ENCODE measurements around the gene CHP2. TPM values are rescaled to one million over a fixed set of nuclear protein-coding genes. Genes with fewer than 3 reads are reported as not detected.
"Not testable (repeated sequence)": the region's sequence is repeated elsewhere in the genome, so short reads cannot be mapped to it uniquely, and the experiment has no call there.

The CHP2 gene
- total RNA-seq, 1 donor from 2014 or later, result not detected

DNA sequence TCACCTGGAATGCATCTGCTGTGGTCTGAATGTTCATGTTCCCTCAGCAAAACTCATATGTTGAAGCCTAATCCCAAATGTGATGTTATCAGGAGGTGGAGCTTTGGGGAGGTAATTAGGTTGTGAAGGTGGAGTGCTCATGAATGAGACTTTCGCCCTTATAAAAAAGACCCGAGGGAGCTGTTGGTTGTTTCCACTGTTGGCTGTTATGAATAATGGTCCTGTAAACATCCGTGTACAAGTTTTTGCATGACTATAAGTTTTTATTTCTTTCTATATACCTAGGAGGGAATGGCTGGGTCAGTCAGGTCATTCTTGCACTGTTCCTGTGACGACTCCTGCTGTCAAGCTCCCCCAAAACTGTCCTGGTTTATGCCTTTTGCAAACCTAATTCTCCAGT lies 9.6 kb upstream of the CHP2 start:
- no peak for DNase-seq (ENCODE audit: low spot score)

GRCh38 chr16:23748630-23749029 lies 6.2 kb upstream of the CHP2 start:
- no peak for DNase-seq (ENCODE audit: low spot score)

GRCh38 chr16:23751053-23751452 lies 3.8 kb upstream of the CHP2 start:
- DNase-seq (ENCODE audit: low spot score), result not testable (repeated sequence)

DNA sequence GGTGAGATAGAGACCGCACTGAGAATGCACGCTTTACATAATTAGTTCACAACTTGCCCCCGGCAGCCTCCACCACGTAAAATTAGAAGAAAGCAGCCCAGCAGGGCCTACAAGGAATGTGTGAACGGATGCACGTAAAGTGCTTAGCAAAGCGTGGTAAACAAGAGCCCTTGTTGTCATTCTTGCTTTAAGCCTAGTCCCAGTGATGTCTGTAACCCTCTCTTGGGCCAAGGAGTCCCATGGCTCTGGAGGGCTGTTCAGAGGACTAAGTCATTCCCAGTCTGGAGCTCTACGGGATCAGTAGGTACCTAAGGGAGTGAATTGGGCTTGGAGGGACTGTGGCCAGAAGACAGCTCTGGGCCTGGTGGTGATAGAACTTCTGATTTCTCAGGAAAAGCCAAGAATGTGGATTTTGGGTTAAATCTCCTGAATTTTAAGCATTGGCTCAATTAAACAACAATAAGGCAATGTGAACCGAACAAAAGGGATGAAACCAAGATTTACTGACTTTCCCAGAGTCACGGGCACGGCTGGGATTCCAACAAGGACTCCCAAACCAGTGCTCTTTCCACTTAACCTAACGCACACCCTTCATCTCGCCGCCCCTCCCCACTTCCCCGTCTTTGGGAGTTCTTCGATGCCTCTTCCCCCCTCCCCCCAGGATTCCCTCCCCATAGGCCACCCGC lies 775 bp upstream of the CHP2 start:
- no peak for DNase-seq (ENCODE audit: low spot score)

- no peak for DNase-seq (ENCODE audit: low spot score)
Observed at GRCh38 chr16:23755484-23755809, 621 bp downstream of the CHP2 start.

DNA sequence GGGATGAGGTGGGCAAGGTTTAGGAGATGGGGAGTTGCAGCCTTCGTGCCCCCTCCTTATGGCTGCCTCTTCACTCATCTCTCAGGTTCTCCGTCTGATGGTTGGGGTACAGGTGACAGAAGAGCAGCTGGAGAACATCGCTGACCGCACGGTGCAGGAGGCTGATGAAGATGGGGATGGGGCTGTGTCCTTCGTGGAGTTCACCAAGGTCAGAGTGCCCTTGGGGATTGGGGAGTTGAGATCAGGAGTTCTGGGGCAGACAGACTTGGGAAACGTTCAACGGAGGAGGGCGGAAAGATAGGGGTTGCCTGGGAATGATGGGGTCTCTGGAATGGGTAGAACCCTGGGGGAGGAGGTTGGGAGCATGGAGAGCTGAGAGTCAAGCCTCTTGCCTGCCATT lies 2.3 kb downstream of the CHP2 start:
- no peak for DNase-seq (ENCODE audit: low spot score)

DNA sequence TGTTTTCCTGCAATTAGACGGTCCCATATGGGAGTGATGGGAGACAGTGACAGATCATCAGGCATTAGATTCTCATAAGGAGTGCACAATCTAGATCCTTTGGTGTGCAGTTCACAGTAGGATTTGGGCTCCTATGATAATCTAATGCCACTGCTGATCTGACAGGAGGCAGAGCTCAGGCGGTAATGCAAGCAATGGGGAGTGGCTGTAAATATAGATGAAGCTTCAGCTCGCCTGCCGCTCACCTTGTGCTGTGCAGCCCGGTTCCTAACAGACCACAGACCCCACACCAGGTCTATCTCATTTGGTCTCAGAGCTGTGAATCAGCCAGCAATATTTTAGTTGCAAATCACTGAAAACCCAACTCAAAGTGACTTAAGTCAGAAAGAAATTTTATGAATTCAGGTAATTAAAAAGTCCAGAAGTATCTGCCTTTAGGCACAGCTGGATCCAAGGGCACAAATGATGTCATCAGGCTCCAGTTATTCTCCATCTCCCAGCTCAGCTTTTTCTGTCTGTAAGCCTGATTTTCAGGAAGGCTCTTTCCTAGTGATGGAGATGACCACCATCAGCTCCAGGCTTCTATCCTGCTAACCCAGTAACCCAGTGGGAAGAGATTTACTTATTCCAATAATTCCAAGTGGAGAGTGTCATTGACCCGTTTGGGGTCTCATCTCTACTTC lies 3.3 kb downstream of the CHP2 start:
- no peak for DNase-seq (ENCODE audit: low spot score)

DNA sequence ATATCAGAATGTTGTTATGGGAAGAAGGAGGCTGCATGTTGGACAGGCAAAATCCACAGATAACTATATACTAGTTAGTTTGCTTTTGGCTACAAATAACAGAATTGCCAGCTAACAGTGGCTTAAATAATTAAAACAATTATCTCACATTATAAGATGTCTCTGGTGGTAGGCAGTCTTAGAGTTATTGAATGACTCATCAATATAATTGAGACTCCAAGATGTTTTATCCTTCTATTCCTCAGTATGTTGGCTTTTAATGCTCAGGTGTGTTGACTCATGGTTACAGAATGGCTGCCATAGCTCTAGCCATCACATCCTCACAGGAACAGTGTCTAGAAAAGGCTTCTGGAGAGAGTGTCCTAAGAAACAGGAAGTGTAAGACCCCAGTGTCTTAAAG lies 11.1 kb downstream of the CHP2 start:
- no peak for DNase-seq (ENCODE audit: low spot score)

GRCh38 chr16:23768581-23768980 lies 13.8 kb downstream of the CHP2 start:
- no peak for DNase-seq (ENCODE audit: low spot score)

DNA sequence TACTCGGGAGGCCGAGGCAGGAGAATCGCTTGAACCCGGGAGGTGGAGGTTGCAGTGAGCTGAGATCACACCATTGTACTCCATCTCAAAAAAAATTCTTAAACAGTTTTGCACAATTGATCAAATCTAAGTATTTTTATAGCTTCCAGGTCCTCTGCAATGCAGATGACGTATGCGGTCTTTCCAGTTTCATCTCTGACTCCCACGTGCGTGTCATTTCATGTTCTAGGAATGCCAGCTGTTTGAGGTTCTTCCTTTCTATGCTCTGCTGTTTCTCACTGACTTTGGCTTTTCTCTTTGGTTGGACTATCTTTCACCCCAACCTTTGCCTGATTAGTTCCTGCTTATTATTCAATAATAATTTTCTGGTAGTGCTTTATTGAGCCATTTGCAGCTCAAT lies 16.2 kb downstream of the CHP2 start:
- DNase-seq (ENCODE audit: low spot score), result no peak

DNA sequence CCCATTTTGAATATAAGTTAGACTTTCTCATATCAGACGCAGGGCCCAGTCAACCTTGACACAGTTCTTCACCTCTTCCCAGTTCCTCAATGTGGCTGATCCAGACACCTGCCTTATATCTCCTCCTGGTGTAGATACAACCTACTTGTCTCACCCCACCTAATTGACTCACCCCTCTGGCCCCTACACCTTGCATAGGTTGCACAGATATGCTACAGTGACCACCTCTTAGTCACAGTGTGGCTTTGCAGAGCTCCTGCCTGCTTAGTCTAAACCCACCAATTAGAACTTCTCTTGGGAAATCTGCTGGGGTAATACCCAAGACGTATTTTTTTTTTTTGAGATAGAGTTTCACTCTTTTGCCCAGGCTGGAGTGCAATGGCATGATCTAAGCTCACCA lies 16.8 kb downstream of the CHP2 start:
- DNase-seq (ENCODE audit: low spot score), result no peak

GRCh38 chr16:23773339-23773738 lies 18.5 kb downstream of the CHP2 start:
- DNase-seq (ENCODE audit: low spot score), result no peak

DNA sequence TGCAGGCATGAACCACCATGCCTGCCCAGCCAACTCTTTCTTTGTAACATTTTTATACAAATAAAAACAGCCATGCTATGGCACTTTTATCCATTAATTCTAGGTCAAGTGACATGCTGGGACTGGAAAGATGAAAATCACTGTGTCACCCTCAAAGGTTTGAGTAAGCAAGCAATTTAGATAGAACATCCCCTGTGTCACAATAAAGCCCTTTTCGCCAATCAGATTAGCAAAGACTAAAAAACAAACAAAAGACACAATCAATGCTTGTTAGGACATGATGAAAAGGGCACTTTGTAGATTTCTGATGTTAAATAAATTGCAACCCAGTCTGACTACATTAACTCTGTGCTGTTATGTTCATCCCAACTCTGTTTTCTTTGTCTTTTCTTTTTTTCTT lies 26.4 kb downstream of the CHP2 start:
- DNase-seq (ENCODE audit: low spot score), result no peak

- DNase-seq (ENCODE audit: low spot score), result no peak
Observed at GRCh38 chr16:23784811-23785447, 30.1 kb downstream of the CHP2 start.

GRCh38 chr16:23785842-23786241 lies 31.0 kb downstream of the CHP2 start:
- DNase-seq (ENCODE audit: low spot score), result no peak

- no peak for DNase-seq (ENCODE audit: low spot score)
Observed at GRCh38 chr16:23786964-23787561, 32.2 kb downstream of the CHP2 start.

DNA sequence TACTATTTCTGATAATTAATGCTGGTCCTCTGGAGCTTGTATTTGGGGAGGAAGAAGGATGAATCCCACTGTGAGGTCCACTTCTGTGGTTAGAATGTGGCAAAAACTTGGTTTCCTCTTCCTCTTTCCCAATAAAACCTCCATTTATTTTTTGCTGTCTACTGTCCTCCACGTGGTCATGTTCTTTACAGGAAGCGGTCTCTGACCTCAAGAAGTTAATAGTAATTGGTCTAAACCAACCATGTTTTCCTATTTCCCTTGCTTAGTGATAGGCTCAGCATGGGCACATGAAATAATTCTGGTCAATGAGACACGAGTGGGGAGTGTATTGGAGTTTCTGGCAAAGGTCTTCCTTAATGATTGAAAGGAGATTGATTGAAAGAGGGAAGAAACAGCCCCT lies 33.9 kb downstream of the CHP2 start:
- no peak for DNase-seq (ENCODE audit: low spot score)

GRCh38 chr16:23795378-23795777 lies 40.6 kb downstream of the CHP2 start:
- DNase-seq (ENCODE audit: low spot score), result no peak

GRCh38 chr16:23796941-23797340 lies 42.1 kb downstream of the CHP2 start:
- DNase-seq (ENCODE audit: low spot score), result no peak

GRCh38 chr16:23801378-23801777 lies 46.6 kb downstream of the CHP2 start:
- DNase-seq (ENCODE audit: low spot score), result peak; percentile 78

- no peak for DNase-seq (ENCODE audit: low spot score)
Observed at GRCh38 chr16:23802776-23803175, 48.0 kb downstream of the CHP2 start.

DNA sequence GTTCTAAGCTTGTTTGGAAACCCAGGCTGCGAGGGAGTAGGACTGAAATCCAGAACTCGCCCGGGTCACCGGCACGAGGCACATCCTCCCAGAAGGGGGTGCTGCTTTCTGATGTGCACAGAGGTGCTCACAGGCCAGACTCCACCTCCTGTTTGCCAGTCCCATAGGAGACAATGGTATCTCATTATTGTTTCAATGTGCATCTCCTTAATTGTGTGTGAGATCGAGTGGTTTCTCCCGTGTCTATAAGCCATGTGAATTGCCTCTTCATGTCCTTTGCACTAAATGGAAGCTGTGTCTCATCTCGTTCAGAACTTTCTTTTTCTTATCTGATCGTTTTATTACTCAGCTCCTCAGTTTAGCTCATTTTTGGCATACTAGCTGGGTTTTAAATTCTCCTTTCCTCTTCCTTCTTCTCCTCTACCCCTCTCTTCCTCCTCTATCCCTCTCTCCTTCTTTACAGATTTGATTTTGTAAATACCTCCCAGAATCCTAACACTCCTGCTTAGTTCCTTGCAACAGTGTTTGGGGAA lies 48.8 kb downstream of the CHP2 start:
- DNase-seq (ENCODE audit: low spot score), result peak; percentile 41

- peak; percentile 13 for DNase-seq (ENCODE audit: low spot score)
Observed at GRCh38 chr16:23807028-23807427, 52.2 kb downstream of the CHP2 start.
